Activated CD4-positive, alpha-beta T cell treated with anti-CD3 and anti-CD28 coated beads, Interleukin-2, amount 50 U/mL, for 48 hours (primary cell): ENCODE measurements around the gene NOC2L.

Experiments
- DNase-seq, 2 experiments: peaks; one replicate each; pipeline ENCODE4 v3.0.0-alpha.2; 2020

The NOC2L gene

GRCh38 chr1:927234-927633, 31.8 kb downstream of the NOC2L start:
- no peak for DNase-seq

GRCh38 chr1:925561-926421, 33.3 kb downstream of the NOC2L start:
- DNase-seq: no peak

GRCh38 chr1:924656-925560, 34.1 kb downstream of the NOC2L start:
- no peak for DNase-seq

GRCh38 chr1:923991-924655, 34.9 kb downstream of the NOC2L start:
- no peak for DNase-seq

- DNase-seq: peak; percentile 63 to 66
Observed at GRCh38 chr1:923131-923990, 35.7 kb downstream of the NOC2L start, which contains the start of gene SAMD11. TSS of gene SAMD11 (plus strand) at chr1:923923. CDS start at chr1:924432, 509 bp downstream.

GRCh38 chr1:921011-921837, 37.8 kb downstream of the NOC2L start:
- peak in 1 of 2 experiments; percentile 40 for DNase-seq

- DNase-seq: no peak
Observed at GRCh38 chr1:920521-920920, 38.5 kb downstream of the NOC2L start.

- DNase-seq: no peak
Observed at GRCh38 chr1:920010-920409, 39.0 kb downstream of the NOC2L start.

GRCh38 chr1:919271-919872, 39.7 kb downstream of the NOC2L start:
- no peak for DNase-seq

- no peak for DNase-seq
Observed at GRCh38 chr1:918843-919242, 40.2 kb downstream of the NOC2L start.

GRCh38 chr1:918353-918752, 40.7 kb downstream of the NOC2L start:
- no peak for DNase-seq

- DNase-seq: no peak
Observed at GRCh38 chr1:917466-918091, 41.5 kb downstream of the NOC2L start.

- DNase-seq: no peak
Observed at GRCh38 chr1:917076-917459, 42.0 kb downstream of the NOC2L start.

- DNase-seq: no peak
Observed at GRCh38 chr1:916173-917075, 42.6 kb downstream of the NOC2L start.

GRCh38 chr1:915295-916172, 43.5 kb downstream of the NOC2L start:
- DNase-seq: no peak

GRCh38 chr1:914891-915280, 44.2 kb downstream of the NOC2L start:
- DNase-seq: no peak

GRCh38 chr1:914131-914890, 44.7 kb downstream of the NOC2L start:
- DNase-seq: no peak
